ENCODE results near the gene FHIT.
A peak's percentile ranks its signal among the peaks of the same experiment; 100 is the strongest.

FHIT gene

DNA sequence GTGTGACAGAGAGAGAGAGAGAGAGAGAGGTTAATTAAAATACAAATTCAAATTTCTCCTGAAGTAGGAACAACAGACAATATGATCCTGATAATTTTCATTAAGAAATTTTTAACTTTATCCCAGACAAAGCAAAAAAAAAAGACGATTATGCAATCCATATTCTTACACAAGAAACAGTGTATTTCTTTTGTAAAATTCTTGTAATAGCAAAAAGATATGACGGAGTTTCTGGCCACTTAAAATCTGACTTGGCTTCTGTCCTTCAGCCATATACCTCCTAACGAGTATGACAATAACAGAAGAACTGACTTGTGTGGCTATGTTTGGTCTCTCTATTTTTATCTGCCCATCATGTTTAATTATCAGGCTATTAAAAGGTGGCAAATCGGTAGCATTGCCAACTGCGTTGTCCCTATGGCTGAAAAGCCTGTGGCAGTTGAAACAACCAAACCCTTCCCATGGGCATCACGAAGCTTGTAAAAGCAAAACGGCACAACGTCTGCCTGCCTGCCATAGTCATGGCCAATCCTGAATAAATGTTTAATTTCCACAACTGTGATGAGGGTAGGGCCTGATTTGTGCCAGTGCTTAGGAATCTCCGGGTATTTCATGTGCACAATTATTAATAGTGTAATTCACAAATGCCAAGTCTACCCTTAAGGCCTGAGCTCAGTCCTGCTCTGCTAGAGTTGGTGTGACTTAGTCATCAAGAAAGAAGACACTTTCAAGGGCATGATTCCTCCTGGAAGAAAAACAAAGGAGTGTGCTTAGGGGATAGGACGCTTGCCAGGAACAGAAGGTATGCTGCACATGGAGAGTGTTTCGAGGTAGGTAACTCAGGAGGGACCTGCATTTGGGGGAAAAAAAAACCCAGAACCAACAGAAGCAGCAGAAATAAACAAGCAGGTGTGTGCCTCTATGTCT is 1090.2 kb downstream of the FHIT start:
- DNase-seq (ENCODE audit: low read depth in 2 of 2): peak in 1 of 2 donors; percentile 17
- TF ChIP-seq, protein P1, sequence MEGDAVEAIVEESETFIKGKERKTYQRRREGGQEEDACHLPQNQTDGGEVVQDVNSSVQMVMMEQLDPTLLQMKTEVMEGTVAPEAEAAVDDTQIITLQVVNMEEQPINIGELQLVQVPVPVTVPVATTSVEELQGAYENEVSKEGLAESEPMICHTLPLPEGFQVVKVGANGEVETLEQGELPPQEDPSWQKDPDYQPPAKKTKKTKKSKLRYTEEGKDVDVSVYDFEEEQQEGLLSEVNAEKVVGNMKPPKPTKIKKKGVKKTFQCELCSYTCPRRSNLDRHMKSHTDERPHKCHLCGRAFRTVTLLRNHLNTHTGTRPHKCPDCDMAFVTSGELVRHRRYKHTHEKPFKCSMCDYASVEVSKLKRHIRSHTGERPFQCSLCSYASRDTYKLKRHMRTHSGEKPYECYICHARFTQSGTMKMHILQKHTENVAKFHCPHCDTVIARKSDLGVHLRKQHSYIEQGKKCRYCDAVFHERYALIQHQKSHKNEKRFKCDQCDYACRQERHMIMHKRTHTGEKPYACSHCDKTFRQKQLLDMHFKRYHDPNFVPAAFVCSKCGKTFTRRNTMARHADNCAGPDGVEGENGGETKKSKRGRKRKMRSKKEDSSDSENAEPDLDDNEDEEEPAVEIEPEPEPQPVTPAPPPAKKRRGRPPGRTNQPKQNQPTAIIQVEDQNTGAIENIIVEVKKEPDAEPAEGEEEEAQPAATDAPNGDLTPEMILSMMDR (IDR thresholded peaks at IDR 0.05; ENCODE audit: low read depth, low read length): no peak

DNA sequence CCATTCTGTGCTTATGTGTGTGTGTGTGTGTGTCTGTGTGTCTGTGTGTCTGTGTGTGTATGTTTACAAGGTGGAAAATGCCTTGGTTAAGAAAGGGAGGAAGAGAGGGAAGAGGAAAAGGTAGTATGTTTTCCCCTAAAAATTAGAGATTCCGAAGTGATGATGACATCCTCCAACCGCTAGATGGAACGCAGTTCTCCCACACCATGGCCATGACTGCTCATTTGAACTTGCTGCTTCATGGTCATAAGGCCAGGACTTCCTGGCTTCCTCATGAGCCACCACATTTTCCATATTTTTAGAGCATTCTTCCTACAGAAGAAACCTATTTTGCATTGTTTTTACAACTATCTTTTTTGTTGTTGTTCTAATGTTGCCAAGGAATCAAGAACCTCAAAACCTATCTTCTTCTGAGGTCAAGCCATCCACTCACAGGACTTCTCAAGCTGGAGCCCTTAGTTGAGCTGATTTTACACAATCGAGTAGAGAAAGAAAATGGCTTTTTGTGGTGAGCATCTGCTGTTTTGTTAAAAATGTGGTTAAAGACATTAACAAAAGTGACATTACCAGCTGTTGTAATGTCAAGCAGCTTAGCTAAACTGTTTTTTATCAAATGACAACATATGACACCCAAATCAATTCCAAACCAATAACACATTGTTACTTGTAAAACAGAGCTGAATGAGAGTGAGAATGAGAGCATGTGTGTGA is 1091.0 kb downstream of the FHIT start:
- no peak for DNase-seq (ENCODE audit: low read depth in 2 of 2)
- TF ChIP-seq, protein P1 (IDR thresholded peaks at IDR 0.05; ENCODE audit: low read depth, low read length): no peak
- no peak overlapping the region for H3K4me3 ChIP-seq (replicated peaks in 1 of 2; ENCODE audit: low read depth in 2 of 2, low read length in 2 of 2)

More for the DNA sequence above, 1090.2 kb downstream of the FHIT start:
- H3K4me3 ChIP-seq (replicated peaks in 1 of 2; ENCODE audit: low read depth in 2 of 2, low read length in 2 of 2): no peak overlapping the region

DNA sequence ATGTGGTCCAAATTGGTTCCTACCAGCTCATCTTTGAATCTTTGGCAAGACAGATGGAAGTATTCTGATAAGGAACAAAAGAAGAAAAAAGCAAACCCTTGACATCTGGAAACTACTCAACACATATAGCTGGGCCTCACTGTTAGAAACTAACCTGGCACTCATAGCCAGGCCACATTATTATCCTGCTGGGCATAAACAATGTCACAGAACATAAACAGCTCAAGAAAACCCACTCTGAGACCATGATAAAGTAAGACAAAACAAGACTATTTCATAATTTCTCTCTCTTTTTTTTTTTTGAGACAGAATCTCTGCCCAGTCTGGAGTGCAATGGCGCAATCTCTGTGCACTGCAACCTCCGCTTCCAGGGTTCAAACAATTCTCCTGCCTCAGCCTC is 1093.2 kb downstream of the FHIT start:
- TF ChIP-seq, protein P1 (IDR thresholded peaks at IDR 0.05; ENCODE audit: low read depth, low read length): no peak
- no peak overlapping the region for H3K4me3 ChIP-seq (replicated peaks in 1 of 2; ENCODE audit: low read depth in 2 of 2, low read length in 2 of 2)
- no peak for DNase-seq (ENCODE audit: low read depth in 2 of 2)

DNA sequence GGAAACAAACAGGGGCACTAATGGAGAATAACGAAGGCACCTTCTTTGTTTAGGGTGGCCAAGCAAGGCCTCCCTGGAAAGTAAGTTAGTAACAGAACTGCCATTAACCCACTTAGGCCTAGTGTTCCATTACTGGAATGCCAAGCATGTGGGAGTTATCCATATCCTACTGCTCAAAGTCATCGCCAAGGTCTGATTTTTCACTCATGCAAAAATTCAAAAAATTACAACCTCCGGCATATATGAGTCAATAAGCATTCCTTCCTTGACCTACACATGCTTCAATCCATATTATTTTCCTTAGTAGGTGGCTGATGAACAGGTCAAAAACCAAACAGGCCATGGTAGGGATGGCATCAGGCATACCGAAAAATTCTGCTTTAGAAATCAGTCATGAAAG is 1097.2 kb downstream of the FHIT start:
- no peak for DNase-seq (ENCODE audit: low read depth in 2 of 2)
- TF ChIP-seq, protein P1 (IDR thresholded peaks at IDR 0.05; ENCODE audit: low read depth, low read length): no peak
- no peak overlapping the region for H3K4me3 ChIP-seq (replicated peaks in 1 of 2; ENCODE audit: low read depth in 2 of 2, low read length in 2 of 2)

DNA sequence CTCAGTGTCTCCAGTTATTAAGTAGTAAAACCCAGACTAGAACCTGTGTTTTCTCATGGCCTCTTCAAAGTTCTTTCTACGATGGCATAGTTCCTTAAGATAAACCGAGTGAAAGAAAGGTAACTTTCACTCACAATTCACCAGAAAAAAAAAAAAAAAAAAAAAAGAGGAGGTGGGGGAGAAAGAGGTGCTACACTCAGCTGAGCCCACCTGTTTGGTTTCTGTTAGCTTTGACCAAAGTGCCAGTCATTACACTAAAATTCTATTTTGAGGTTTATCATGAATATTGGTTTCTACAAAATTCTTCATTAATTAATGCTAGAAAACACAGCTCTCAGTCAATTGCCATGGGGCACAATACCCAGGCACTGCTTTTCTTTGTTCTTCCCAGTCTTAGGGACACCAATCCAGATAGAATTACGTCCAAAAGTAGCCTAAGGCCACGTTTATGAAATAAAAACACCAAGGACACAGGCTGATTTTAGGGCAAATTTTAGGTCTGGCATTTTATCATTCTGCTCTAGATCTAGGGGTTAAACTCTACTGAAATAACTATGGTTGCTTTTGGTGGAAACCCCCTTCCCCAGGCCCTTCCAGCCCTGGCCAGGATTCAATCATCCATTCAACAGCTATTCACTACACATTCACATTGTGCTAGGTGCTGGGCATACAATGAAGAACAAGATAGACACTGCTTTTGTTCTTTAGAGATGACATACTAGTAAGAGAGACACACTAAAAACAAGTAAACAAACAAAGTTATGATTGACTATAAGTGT is 1097.8 kb downstream of the FHIT start:
- no peak for DNase-seq (ENCODE audit: low read depth in 2 of 2)
- TF ChIP-seq, protein P1 (IDR thresholded peaks at IDR 0.05; ENCODE audit: low read depth, low read length): no peak
- H3K4me3 ChIP-seq (replicated peaks in 1 of 2; ENCODE audit: low read depth in 2 of 2, low read length in 2 of 2): no peak overlapping the region

DNA sequence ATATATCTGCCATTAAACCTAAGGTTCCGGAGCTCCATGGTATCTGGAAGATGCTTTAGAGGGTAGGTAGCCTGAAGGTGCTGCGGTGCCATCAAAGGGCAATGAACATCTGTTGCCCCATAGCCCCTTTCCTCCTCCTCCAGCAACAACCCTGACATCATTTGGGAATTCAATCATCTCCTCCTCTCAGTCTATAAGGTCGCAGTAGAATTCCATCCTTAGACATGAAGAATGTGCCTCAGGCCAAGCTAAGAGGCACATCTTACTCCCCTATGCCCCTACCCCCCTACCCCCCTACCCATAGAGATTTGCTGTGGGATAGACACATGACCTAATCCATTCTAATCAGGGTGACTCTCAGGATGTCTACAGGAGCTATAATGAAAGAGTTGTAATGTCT is 1101.8 kb downstream of the FHIT start:
- no peak overlapping the region for H3K4me3 ChIP-seq (replicated peaks in 1 of 2; ENCODE audit: low read depth in 2 of 2, low read length in 2 of 2)
- DNase-seq (ENCODE audit: low read depth in 2 of 2): no peak
- TF ChIP-seq, protein P1 (IDR thresholded peaks at IDR 0.05; ENCODE audit: low read depth, low read length): no peak

Data from cardiac fibroblast (primary cell).